Measurements from ENCODE around the gene RAPGEF4.
"Not testable (repeated sequence)": the region's sequence is repeated elsewhere in the genome, so short reads cannot be mapped to it uniquely, and the experiment has no call there.

RAPGEF4 gene

DNA sequence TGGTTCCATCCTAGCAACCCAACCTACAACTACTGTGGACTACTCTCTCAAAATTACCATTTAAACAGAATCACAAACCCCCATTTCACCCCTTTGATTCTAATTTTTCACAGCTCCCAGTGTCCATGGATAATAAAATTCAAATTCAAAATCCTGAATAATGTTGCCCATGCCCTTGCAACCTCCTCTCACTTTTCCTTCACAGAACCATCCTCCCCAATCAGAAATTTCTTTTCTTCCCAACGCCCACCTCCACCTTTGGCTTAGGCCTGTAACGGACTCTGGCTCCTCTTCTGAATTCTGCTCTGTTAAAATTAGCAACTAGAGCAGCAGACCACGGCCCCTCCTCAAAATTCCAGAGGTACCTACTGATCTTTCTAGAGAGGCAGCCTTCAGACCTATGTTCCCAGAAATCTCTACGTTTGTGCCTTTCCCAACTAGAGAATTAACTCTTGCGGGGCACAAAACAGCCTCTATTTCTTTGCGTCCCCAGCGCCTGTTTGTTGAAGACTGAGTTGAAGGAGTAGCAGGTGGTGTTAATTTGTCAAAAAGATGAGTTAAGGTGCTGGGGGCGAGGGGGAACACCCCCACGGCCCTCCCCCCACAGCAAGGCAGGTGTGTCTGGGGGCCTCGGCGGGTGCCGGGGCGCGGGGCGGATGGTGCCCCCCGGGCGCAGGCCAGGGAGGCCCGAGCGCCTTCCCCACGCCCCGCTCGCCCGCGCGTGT lies 339.6 kb downstream of the RAPGEF4 start:
- DNase-seq (ENCODE audit: low spot score): no peak

GRCh38 chr2:173075781-173076580 lies 340.3 kb downstream of the RAPGEF4 start, which contains the start of gene MAP3K20:
Gene MAP3K20, plus strand, starts transcription at chr2:173075846. Its CDS starts 15,186 bp downstream, at chr2:173091032.
- peak; percentile 29 for DNase-seq (ENCODE audit: low spot score)

- DNase-seq (ENCODE audit: low spot score): no peak
Observed at GRCh38 chr2:173076581-173077345, 341.1 kb downstream of the RAPGEF4 start.

GRCh38 chr2:173077506-173078177 lies 342.0 kb downstream of the RAPGEF4 start:
- DNase-seq (ENCODE audit: low spot score): no peak

GRCh38 chr2:173079141-173079540 lies 343.5 kb downstream of the RAPGEF4 start:
- no peak for DNase-seq (ENCODE audit: low spot score)

GRCh38 chr2:173079973-173080860 lies 344.6 kb downstream of the RAPGEF4 start:
- no peak for DNase-seq (ENCODE audit: low spot score)

GRCh38 chr2:173086518-173087213 lies 351.0 kb downstream of the RAPGEF4 start:
- DNase-seq (ENCODE audit: low spot score): no peak

- DNase-seq (ENCODE audit: low spot score): no peak
Observed at GRCh38 chr2:173087214-173087581, 351.6 kb downstream of the RAPGEF4 start.

DNA sequence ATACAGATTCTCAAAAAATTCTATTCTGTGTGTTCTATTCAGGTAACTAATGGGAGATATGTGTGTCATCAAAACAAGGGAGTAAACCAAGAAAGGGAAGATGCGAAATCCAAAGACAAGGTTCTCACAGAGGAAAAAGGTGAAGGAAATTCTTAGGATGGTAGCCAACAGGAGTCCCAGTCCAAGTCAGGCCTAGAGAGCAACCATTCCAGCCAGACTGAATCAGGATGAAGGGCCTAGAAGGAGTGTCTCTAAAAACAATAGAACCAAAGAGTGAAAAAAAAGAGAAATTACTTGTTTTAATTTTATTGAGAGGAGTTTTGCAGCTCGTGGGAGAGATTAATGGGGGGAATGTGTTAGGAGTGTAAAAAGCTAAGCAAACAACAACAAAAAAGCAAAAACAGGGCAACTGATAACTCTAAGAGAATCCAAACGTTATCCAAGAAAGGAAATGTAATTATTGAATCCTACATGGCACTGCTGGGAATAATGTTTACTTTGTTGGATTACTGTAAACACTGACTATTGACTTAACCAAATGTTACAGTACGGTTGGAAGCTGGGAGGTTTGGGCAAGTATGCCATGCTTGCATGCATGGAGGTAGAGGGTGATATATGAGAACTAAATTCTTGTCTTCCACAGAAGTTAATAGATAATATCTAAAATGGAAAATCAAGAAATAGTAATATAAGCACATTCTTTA lies 352.3 kb downstream of the RAPGEF4 start:
- DNase-seq (ENCODE audit: low spot score): no peak

- DNase-seq (ENCODE audit: low spot score): no peak
Observed at GRCh38 chr2:173090276-173090877, 354.7 kb downstream of the RAPGEF4 start.

DNA sequence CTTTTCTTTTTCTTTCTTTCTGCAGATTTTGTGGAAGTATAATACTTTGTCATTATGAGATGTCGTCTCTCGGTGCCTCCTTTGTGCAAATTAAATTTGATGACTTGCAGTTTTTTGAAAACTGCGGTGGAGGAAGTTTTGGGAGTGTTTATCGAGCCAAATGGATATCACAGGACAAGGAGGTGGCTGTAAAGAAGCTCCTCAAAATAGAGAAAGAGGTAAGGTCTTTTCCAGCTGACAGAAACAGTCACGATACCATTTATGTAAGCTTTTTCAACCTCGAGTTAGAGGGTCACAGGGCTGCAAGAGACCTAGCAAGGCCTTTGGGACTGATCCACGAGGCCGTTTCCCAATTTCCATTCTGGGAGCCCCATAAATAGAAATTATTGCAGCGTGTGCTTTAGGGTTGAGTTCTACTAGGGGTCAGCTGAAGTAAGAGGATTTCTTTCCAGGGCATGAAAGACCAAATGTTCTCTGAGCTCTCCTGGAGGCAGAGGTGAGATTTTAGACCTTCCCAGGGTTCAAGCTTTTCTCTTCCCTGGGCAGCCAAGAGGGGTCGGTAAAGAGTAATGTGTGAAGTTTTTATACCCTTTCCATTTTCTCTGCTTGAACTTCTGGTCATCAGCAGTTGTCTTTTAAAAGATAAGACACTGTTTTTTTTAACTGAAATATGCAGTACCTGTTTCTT lies 355.5 kb downstream of the RAPGEF4 start:
- DNase-seq (ENCODE audit: low spot score): no peak

GRCh38 chr2:173091910-173092309 lies 356.3 kb downstream of the RAPGEF4 start:
- no peak for DNase-seq (ENCODE audit: low spot score)

DNA sequence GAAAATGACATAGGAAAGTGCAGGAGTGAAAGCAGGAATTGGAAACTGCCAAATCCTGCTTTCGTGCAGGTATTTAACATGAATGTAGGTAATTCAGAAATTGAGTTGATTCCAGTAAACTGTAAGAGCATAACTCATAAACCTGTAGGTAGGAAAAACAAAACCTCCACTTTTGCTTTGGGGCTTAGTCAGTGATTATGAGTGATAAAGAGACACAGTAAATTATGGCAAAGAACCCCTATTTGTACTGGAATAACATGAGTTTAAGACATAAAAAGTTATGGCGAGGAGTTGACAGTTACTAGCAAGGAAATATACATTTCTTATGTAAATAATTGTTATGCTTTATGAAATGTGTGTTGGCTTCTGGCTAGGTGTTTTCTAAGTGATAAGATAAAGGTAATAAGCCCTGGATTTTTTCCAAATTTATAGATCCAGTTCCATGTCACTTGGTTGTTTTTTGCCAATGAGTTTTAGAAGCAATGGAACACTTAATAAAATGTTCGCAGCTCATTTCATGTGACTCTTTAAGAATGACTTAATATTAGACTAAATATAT lies 357.3 kb downstream of the RAPGEF4 start:
- DNase-seq (ENCODE audit: low spot score): no peak

DNA sequence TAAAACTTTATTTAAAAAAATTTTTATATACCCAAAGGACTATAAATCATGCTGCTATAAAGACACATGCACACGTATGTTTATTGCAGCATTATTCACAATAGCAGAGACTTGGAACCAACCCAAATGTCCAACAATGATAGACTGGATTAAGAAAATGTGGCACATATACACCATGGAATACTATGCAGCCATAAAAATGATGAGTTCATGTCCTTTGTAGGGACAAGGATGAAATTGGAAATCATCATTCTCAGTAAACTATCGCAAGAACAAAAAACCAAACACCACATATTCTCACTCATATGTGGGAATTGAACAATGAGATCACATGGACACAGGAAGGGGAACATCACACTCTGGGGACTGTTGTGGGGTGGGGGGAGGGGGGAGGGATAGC lies 358.0 kb downstream of the RAPGEF4 start:
- DNase-seq (ENCODE audit: low spot score): not testable (repeated sequence)

- DNase-seq (ENCODE audit: low spot score): no peak
Observed at GRCh38 chr2:173094731-173095130, 359.1 kb downstream of the RAPGEF4 start.

DNA sequence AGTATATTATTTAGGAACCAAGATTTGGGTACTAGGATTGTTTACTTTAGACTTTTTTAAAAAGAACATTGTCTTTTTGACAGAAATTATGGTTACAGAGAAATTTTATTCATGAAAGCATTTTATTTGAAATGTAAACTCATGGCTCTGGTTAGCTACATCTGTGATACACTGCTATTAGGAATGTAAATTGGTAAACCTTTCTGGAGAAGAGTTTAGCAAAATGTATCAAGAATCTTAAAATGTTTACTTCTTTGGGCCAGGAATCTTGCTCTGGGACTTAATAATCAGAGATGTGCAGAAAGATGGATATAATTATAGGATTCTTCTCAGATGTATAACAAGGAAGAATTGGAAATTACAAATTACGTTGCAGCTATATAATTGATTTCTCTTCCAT lies 359.7 kb downstream of the RAPGEF4 start:
- no peak for DNase-seq (ENCODE audit: low spot score)

DNA sequence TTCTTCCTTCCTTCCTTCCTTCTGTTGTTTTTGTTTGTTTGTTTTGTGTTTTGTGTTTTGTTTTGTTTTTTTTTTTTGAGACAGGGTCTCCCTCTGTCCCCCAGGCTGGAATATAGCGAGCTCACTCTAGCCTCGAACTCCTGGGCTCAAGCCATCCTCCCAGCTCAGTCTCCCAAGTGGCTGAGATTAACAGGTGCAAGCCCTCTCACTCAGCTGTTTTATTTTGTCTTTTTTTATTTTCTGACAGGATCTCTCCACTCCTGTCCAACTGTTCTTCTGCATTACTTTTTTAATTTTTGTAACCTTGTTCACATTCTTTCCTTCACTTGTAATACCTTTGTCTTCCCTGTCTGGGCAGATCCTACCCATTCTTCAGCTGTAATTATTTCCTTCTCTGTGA lies 363.6 kb downstream of the RAPGEF4 start:
- DNase-seq (ENCODE audit: low spot score): no peak

- DNase-seq (ENCODE audit: low spot score): no peak
Observed at GRCh38 chr2:173099804-173100203, 364.2 kb downstream of the RAPGEF4 start.

Measured in globus pallidus (tissue), 1 donor.